ENCODE measurements around the gene PRR19.
"Not testable (repeated sequence)": the region's sequence is repeated elsewhere in the genome, so short reads cannot be mapped to it uniquely, and the experiment has no call there.

Gene PRR19

DNA sequence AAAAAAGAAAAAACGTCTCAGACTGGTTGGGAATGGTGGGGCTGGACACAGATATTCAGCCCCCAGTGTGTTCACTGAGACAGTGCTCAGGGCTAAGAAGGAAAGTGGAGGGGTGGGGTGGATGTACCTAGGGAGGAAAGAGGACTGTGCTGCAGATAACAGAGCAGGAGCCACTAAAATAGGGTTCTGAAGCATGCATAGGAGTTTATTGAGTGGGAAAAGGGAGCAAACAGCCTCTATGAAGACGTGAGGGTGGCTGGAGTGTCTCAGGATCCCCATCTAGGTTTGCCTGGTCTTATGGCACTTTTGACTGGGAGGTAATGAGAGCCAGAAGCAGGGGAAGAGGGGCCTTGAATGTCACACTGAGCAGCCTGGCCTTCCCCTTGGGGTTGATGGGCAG is 26.9 kb downstream of the PRR19 start:
- DNase-seq = no peak

GRCh38 chr19:42330241-42330711 is 28.3 kb downstream of the PRR19 start:
- no peak for DNase-seq

DNA sequence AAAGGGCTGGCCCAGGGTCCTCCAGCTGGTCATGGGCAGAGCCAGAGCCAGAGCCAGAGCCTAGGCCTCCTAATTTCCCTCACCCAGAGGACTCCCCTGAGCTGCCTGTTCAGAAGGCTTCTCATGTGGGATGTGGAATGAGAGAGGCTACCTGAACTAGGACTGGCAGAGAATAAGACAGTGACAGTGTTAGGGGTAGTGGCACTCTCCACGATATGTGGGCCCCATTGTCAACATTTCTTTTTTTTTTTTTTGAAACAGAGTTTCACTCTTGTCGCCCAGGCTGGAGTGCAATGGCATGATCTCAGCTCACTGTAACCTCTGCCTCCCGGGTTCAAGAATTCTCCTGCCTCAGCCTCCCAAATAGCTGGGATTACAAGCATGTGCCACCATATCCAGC is 29.4 kb downstream of the PRR19 start:
- DNase-seq = not testable (repeated sequence)

DNA sequence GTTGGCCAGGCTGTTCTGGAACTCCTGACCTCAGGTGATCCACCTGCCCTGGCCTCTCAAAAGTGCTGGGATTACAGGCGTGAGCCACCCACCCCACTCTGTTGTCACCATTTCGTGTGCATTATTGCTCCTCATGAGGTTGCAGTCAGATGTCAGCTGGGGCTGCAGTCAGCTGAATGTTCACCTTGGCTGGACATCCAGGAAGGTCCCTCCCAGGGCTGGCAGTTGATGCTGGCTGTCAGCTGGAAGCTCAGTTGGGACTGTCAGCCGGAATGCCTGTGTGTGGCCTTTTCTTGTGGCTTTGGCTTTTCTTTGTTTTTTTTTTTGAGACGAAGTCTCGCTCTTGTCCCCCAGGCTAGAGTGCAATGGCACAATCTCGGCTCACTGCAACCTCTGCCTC is 30.1 kb downstream of the PRR19 start:
- no peak for DNase-seq

GRCh38 chr19:42333018-42333417 is 31.1 kb downstream of the PRR19 start:
- no peak for DNase-seq

GRCh38 chr19:42333975-42334696 is 32.2 kb downstream of the PRR19 start:
- DNase-seq = no peak

GRCh38 chr19:42334697-42335373 is 32.9 kb downstream of the PRR19 start:
- no peak for DNase-seq

GRCh38 chr19:42335374-42335936 is 33.5 kb downstream of the PRR19 start:
- no peak for DNase-seq

- no peak for DNase-seq
These were observed 34.0 kb downstream of the PRR19 start for GRCh38 chr19:42335971-42336370.

GRCh38 chr19:42339126-42339860 is 37.4 kb downstream of the PRR19 start:
- not testable (repeated sequence) for DNase-seq

DNA sequence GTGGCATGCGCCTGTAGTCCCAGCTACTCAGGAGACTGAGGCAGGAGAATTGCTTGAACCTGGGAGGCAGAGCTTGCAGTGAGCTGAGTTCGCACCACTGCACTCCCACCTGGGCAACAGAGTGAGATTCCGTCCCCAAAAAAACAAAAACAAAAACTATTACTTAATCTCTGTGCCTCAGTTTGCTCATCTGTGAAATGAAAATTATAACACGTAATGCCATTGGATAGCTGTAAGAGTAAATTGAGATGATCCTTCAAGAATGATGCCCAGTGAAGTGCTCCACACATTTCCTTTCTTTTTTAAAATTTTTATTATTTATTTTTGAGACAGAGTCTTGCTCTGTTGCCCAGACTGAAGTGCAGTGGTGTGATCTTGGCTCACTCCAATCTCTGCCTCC is 38.0 kb downstream of the PRR19 start:
- not testable (repeated sequence) for DNase-seq

- no peak for DNase-seq
These were observed 41.6 kb downstream of the PRR19 start for GRCh38 chr19:42343344-42344110.

DNA sequence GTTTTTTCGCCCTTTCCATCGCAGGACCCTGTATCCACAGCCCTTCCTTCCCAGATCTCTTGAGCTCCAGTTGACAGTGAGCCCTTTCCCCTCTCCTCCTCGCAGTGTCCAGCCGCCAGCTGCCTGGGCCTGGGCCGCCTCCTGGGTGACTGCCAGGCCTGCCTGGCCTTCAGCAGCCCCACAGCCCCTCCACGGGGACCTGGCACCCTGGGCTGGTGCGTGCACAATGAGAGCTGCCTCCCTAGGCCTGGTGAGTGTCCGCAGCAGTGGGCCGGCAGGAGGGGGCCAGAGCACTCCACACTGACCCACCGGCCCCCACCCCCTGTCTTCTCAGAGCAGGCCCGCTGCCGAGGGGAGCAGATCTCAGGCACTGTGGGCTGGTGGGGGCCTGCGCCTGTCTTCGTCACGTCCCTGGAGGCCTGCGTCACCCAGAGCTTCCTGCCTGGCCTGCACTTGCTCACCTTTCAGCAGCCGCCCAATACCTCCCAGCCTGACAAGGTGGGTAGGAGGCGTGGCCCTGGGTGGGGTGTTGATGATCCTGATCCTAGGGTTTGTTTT is 42.5 kb downstream of the PRR19 start:
- DNase-seq = no peak

- DNase-seq = no peak
These were observed 43.4 kb downstream of the PRR19 start for GRCh38 chr19:42345191-42345812.

DNA sequence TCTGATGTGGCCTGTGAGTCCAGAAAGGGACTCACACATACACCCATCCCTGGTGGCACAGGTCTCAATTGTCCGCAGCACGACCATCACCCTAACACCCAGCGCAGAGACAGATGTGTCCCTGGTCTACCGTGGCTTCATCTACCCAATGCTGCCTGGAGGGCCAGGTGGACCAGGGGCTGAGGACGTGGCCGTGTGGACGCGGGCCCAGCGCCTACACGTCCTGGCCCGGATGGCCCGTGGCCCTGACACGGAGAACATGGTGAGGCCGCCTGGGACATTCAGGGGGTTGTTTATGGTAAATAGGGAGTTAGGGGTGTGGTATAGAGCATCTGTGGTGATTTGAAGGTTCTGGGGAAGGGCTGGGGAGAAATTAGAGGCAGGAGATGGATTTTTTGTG is 46.3 kb downstream of the PRR19 start:
- DNase-seq = no peak

GRCh38 chr19:42349378-42350107 is 47.6 kb downstream of the PRR19 start:
- no peak for DNase-seq

DNA sequence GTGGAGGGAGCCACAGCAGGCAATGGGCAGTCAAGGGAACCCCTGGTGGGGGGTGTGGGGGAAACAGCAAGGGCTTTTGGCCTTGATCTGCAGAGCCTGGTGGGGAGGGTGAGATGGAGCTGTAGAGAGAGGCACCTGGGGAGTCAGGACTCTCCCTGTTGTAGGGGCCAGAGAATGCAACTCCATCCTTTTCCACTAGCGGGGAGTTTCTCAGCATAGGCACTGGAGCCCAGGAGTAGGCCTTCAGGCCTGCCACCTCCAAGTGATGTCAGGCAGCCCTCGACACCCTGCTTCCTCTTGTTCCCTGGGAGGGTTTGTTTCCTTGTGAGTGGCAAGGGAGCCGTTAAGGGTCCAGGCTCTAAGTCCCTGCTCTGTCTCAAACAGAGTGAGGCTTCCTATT is 48.5 kb downstream of the PRR19 start:
- DNase-seq = no peak

GRCh38 chr19:42351079-42351735 is 49.3 kb downstream of the PRR19 start:
- DNase-seq = no peak

DNA sequence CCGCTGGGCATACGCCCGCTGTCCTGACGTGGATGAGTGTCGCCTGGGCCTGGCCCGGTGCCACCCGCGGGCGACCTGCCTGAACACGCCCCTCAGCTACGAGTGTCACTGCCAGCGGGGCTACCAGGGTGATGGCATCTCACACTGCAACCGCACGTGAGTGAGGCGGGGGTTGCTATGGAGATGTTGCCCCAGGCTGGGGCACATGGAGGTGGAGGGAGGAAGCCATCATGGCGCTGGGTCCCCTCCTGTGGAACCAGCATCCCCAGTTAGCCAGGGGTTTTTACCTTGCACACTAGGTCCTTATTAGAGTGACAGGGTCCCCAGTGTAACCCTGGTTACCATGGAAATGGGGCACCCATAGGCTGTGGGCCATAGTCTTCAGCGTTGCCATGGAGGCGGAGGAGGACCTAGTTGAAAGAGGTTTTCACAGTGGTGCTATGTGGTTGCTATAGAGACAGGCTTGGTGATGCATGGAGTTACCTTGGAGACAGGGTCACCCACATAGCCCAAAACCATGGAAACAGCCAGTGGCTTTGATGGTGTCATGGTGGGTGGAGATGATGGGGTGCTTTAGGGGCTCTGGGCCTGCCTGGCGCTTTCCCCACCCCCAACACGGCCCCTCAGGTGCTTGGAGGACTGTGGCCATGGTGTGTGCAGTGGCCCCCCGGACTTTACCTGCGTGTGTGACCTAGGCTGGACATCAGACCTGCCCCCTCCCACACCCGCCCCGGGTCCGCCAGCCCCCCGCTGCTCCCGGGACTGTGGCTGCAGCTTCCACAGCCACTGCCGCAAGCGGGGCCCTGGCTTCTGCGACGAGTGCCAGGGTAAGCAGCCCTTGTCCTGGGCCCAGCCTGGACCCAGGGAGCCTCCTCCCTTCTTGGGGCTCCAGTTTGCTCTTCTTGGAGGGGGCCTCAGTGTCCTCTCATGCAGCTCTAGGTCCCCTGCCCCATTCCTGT is 50.6 kb downstream of the PRR19 start:
- no peak for DNase-seq

All from stimulated activated naive CD4-positive, alpha-beta T cell treated with Interleukin-2 at 50 U/mL for 16 hours (primary cell).